Endometrium (tissue), 2 donors: ENCODE measurements around the gene C1orf21.
"Not testable (repeated sequence)": the region's sequence is repeated elsewhere in the genome, so short reads cannot be mapped to it uniquely, and the experiment has no call there.

Source experiments
- FAIRE-seq: peaks from 2 replicates; lab custom pipeline; 2012; peaks lifted over from hg19 to GRCh38; lab: Jason Lieb, UNC
- donor health status: control.
- donor health status: control.

Gene C1orf21

GRCh38 chr1:184386312-184387068 is at the start of gene C1orf21:
Gene C1orf21 (plus strand): TSS chr1:184387029. CDS start chr1:184477510, 90,481 bp downstream.
- no peak for FAIRE-seq

- FAIRE-seq: not testable (repeated sequence)
Observed at GRCh38 chr1:184337865-184338264, 49.0 kb upstream of the C1orf21 start.

- no peak for FAIRE-seq
Observed at GRCh38 chr1:184340984-184341383, 45.8 kb upstream of the C1orf21 start.

GRCh38 chr1:184350573-184350972 is 36.3 kb upstream of the C1orf21 start:
- no peak for FAIRE-seq

GRCh38 chr1:184351416-184351975 is 35.3 kb upstream of the C1orf21 start:
- FAIRE-seq: no peak

- no peak for FAIRE-seq
Observed at GRCh38 chr1:184352776-184353175, 34.1 kb upstream of the C1orf21 start.

- FAIRE-seq: no peak
Observed at GRCh38 chr1:184354719-184355118, 32.1 kb upstream of the C1orf21 start.

- FAIRE-seq: no peak
Observed at GRCh38 chr1:184356891-184357290, 29.9 kb upstream of the C1orf21 start.

GRCh38 chr1:184358256-184358655 is 28.6 kb upstream of the C1orf21 start:
- FAIRE-seq: no peak

- no peak for FAIRE-seq
Observed at GRCh38 chr1:184359909-184360308, 26.9 kb upstream of the C1orf21 start.

GRCh38 chr1:184362876-184363275 is 24.0 kb upstream of the C1orf21 start:
- FAIRE-seq: no peak

GRCh38 chr1:184365699-184366098 is 21.1 kb upstream of the C1orf21 start:
- FAIRE-seq: no peak

- no peak for FAIRE-seq
Observed at GRCh38 chr1:184366997-184367396, 19.8 kb upstream of the C1orf21 start.

- FAIRE-seq: no peak
Observed at GRCh38 chr1:184367427-184368038, 19.3 kb upstream of the C1orf21 start.

GRCh38 chr1:184368354-184368753 is 18.5 kb upstream of the C1orf21 start:
- FAIRE-seq: no peak

GRCh38 chr1:184370850-184371249 is 16.0 kb upstream of the C1orf21 start:
- FAIRE-seq: no peak

GRCh38 chr1:184373155-184373554 is 13.7 kb upstream of the C1orf21 start:
- no peak for FAIRE-seq

- no peak for FAIRE-seq
Observed at GRCh38 chr1:184376369-184376768, 10.5 kb upstream of the C1orf21 start.

GRCh38 chr1:184379111-184379752 is 7.6 kb upstream of the C1orf21 start:
- no peak for FAIRE-seq

GRCh38 chr1:184380468-184380867 is 6.4 kb upstream of the C1orf21 start:
- FAIRE-seq: no peak

GRCh38 chr1:184383772-184384323 is 3.0 kb upstream of the C1orf21 start:
- FAIRE-seq: no peak

- no peak for FAIRE-seq
Observed at GRCh38 chr1:184385865-184386311, 941 bp upstream of the C1orf21 start.

- no peak for FAIRE-seq
Observed at GRCh38 chr1:184387069-184387475, 243 bp downstream of the C1orf21 start.
